OCI-LY1 (cell line): ENCODE data around the gene IFT22.

Experiments
- H2AFZ ChIP-seq: fragments of 200-600 bp; sonication (generic), shearing (Covaris generic); 2 replicates; pipeline ENCODE4 v1.6.0; 2014; ENCODE audit warnings: antibody characterized with exemption, mild to moderate bottlenecking, low read length
- H3F3A ChIP-seq: fragments of 200-600 bp; sonication (generic), shearing (Covaris generic); 2 replicates; pipeline ENCODE4 v1.6.0; 2014; ENCODE audit warnings: mild to moderate bottlenecking, antibody characterized with exemption, low read length, moderate library complexity; ENCODE audit not compliant: insufficient read depth
- H3K27ac ChIP-seq: fragments of 200-600 bp; sonication (generic); 2 replicates; pipeline ENCODE4 v1.5.1; 2014; ENCODE audit warnings: low read length, mixed run types, mild to moderate bottlenecking, low read depth; ENCODE audit not compliant: poor library complexity, severe bottlenecking
- H3K27me3 ChIP-seq: fragments of 200-600 bp; sonication (generic); 2 replicates; pipeline ENCODE4 v1.6.0; 2014; ENCODE audit warnings: antibody characterized with exemption, mild to moderate bottlenecking, low read length, moderate library complexity; ENCODE audit not compliant: insufficient read depth
- H3K36me3 ChIP-seq: fragments of 200-600 bp; sonication (generic); 2 replicates; pipeline ENCODE4 v1.6.1; 2014; ENCODE audit warnings: mild to moderate bottlenecking, antibody characterized with exemption, low read length, moderate library complexity, mixed read lengths; ENCODE audit not compliant: insufficient read depth
- H3K4me1 ChIP-seq: fragments of 200-600 bp; sonication (generic); 2 replicates; pipeline ENCODE4 v1.5.1; 2014; ENCODE audit warnings: mild to moderate bottlenecking, low read length, moderate library complexity; ENCODE audit not compliant: insufficient read depth, severe bottlenecking
- H3K4me2 ChIP-seq: fragments of 200-600 bp; sonication (generic), shearing (Covaris generic); 2 replicates; pipeline ENCODE4 v1.6.1; 2014; ENCODE audit warnings: low read length
- H3K4me3 ChIP-seq: fragments of 200-600 bp; sonication (generic); 2 replicates; pipeline ENCODE4 v1.5.1; 2014; ENCODE audit warnings: low read length, low read depth, mild to moderate bottlenecking, mixed read lengths; ENCODE audit not compliant: poor library complexity, severe bottlenecking
- H3K79me2 ChIP-seq: fragments of 200-600 bp; shearing (Covaris generic); 2 replicates; pipeline ENCODE4 v1.6.1; 2016; ENCODE audit warnings: mixed run types, low read length, mixed read lengths; ENCODE audit not compliant: insufficient read depth
- H3K9ac ChIP-seq: fragments of 200-600 bp; sonication (generic), shearing (Covaris generic); 2 replicates; pipeline ENCODE4 v1.6.1; 2014; ENCODE audit warnings: mild to moderate bottlenecking, low read length, mixed read lengths
- H3K9me2 ChIP-seq: fragments of 200-600 bp; sonication (generic), shearing (Covaris generic); 2 replicates; pipeline ENCODE4 v1.6.1; 2014; ENCODE audit warnings: low read depth, mild to moderate bottlenecking, low read length, mixed read lengths
- H3K9me3 ChIP-seq: fragments of 200-600 bp; shearing (Covaris generic); 2 replicates; pipeline ENCODE4 v1.6.1; 2014; ENCODE audit warnings: low read length, mixed read lengths
- H4K20me1 ChIP-seq: fragments of 200-600 bp; sonication (generic), shearing (Covaris generic); 2 replicates; pipeline ENCODE4 v1.6.0; 2016; ENCODE audit warnings: mild to moderate bottlenecking, low read length; ENCODE audit not compliant: insufficient read depth
- CTCF ChIP-seq: fragments of 200-600 bp; sonication (generic), shearing (Covaris generic); IDR thresholded peaks from 2 replicates; pipeline ENCODE4 v1.5.1; 2017; ENCODE audit warnings: mild to moderate bottlenecking, antibody characterized with exemption, low read length, moderate library complexity, mixed read lengths
- EZH2 ChIP-seq: fragments of 200-600 bp; sonication (generic), shearing (Covaris generic); IDR thresholded peaks from 2 replicates; pipeline ENCODE4 v1.8.0; 2017; ENCODE audit warnings: borderline replicate concordance, mixed run types, mild to moderate bottlenecking, antibody characterized with exemption, low read length, moderate library complexity, mixed read lengths

The IFT22 gene

GRCh38 chr7:101332026-101332425, 10.4 kb upstream of the IFT22 start:
- Histone ChIP-seq H2AFZ (no peak overlapping the region), H3K4me3 (no peak overlapping the region), H3K36me3 (no peaks in the 10 kb centered on the region), H3K9ac (no peak overlapping the region), H4K20me1 (no peaks in the 10 kb centered on the region), H3K9me2 (no peaks in the 10 kb centered on the region), H3K4me2 (no peak overlapping the region), H3F3A (no peaks in the 10 kb centered on the region), H3K27me3 (no peaks in the 10 kb centered on the region), H3K4me1 (no peaks in the 10 kb centered on the region), H3K9me3 (no peaks in the 10 kb centered on the region), H3K79me2 (no peaks in the 10 kb centered on the region), H3K27ac (no peak overlapping the region)
- TF ChIP-seq CTCF (no peak), EZH2 (no peak)

DNA sequence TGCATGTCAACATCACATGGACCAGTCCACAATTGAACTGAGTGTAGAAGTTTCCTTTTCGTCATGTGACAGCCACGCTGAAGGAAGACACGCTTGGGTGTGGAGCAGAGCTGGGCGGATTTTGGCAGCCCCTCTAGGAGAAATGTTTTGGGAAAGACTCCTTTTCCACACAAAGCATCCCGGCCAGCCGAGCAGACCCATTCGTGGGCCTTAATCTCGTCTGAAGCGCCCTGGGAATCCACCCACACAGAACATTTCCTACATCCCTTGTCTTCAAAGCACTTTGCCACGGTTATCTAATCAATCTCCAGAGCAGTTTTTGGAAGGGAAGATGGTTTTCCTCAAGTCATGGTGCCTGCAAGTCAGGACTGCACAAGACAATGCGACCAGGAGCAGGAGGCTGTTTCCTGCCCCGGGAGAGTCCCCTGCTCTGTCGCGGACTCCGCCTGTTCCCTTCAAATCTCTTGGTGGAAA, 8.4 kb upstream of the IFT22 start:
- no peak overlapping the region for H3K9ac ChIP-seq
- no peaks in the 10 kb centered on the region for H3K9me2 ChIP-seq
- H3K9me3 ChIP-seq = no peaks in the 10 kb centered on the region
- TF ChIP-seq CTCF = no peak
- no peak for TF ChIP-seq EZH2
- H2AFZ ChIP-seq = no peak overlapping the region
- H3F3A ChIP-seq = no peaks in the 10 kb centered on the region
- no peak overlapping the region for H3K27ac ChIP-seq
- no peaks in the 10 kb centered on the region for H3K27me3 ChIP-seq
- H3K79me2 ChIP-seq = no peaks in the 10 kb centered on the region
- no peak overlapping the region for H3K4me2 ChIP-seq
- no peaks in the 10 kb centered on the region for H3K4me1 ChIP-seq
- H4K20me1 ChIP-seq = no peaks in the 10 kb centered on the region
- no peaks in the 10 kb centered on the region for H3K36me3 ChIP-seq
- H3K4me3 ChIP-seq = no peak overlapping the region

DNA sequence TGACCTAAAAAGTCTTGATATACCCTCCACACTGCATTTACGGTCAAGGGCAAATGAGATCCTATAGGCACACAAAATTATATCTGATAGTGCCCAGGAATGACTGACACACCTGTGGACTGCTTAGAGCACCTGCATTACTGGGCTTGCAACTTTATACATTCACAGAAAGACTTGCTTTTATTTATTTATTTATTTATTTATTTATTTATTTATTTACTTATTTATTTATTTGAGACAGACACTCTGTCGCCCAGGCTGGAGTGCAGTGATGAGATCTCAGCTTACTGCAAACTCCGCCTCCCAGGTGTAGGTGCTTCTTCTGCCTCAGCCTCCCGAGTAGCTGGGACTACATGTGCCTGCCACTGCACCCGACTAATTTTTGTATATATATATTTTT, 6.5 kb upstream of the IFT22 start:
- Histone ChIP-seq H4K20me1 (no peaks in the 10 kb centered on the region), H3K4me1 (no peaks in the 10 kb centered on the region), H3K9me2 (no peaks in the 10 kb centered on the region), H3K27me3 (no peaks in the 10 kb centered on the region), H3K4me3 (no peak overlapping the region), H3F3A (no peaks in the 10 kb centered on the region), H3K27ac (no peak overlapping the region), H3K36me3 (no peaks in the 10 kb centered on the region), H3K9ac (no peak overlapping the region), H3K79me2 (no peaks in the 10 kb centered on the region), H3K4me2 (no peak overlapping the region), H3K9me3 (no peaks in the 10 kb centered on the region), H2AFZ (no peak overlapping the region)
- no peak for TF ChIP-seq CTCF
- TF ChIP-seq EZH2 = no peak
